EL (cell line): ENCODE data around the gene NCBP2.
"Not testable (repeated sequence)": the region's sequence is repeated elsewhere in the genome, so short reads cannot be mapped to it uniquely, and the experiment has no call there.

Source experiments
- DNase-seq: peaks from one replicate; pipeline ENCODE4 v3.0.0-alpha.2; 2016

The NCBP2 gene

DNA sequence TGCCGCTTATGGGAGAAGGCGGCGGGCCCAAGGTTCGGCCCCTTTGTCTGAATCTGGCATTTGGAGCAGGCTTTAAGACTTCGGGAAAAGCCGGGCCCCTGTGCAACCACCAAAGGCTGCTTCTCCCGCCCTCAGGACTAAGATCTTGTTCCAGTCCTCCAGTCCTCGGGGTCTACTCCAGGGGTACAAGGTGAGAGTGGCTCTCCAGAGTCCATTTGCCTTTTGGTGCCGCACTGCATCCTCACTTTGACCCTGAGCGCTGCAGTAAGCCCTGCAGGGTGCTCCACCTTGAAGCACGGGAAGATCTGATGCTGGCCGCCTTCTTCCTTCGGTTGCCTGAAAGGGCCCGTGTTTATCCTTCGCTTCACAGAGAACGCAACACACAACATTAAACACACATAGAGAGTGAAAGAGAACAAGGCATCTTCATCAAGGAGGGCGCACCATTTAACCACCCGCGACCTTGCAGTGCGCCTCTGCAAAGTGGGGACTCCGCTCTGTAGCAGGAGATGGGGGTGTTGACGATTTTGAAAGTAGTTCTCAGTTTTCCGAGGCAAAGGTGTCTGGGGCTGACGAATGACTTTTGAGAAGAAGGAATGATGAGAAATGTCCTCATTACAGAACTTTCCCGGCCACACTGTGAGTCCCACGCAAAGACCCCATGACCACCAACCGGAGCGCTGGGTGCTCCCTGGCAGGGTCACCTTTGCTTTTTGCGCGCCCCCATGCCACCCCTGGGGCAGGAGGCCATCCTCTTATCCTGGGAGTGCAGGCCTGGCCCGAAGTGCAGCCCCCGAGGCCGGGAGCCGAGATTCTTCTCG is 25.3 kb upstream of the NCBP2 start:
- no peak for DNase-seq

DNA sequence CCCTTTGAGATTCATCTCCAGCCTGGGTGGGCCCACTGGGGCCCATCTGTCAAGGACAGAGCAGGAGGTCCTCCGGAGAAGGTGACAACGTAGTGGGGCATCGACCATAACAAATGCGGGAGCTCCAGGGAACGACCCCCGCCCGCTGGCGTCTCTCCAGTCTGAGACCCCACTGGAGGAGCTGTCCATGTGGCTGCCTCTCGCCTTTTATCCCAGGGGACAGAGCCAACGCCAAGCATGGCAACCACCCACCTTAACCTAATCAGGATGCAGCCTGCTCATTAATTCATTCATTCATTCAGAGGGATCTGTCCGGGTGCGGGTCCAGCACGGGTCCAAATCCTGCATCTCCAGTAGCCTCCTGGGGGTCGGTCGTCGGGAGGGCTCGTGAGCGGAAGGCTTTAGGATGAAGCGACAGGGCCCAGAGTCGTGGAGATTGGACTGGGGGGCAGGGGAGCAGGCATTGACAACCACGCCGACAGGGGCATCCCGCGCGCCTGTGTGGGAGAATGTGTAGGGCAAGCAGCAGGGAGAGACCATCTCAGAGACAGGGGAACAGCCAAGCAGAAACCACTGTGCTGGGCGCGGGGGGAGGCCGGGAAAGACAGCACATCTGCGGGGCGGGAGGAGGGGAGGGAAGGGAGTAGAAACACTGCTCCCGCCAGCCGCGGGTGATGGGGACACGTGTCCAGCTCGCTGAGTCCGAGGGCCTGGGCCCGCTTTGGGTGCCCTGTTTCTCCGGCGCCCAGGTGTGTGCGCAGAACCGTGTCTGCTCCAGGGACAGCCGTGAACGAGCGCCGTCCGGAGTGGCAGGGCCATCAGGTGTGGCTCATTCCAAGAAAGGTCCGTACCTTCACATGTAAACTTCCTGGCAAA is 24.4 kb upstream of the NCBP2 start:
- DNase-seq = no peak

DNA sequence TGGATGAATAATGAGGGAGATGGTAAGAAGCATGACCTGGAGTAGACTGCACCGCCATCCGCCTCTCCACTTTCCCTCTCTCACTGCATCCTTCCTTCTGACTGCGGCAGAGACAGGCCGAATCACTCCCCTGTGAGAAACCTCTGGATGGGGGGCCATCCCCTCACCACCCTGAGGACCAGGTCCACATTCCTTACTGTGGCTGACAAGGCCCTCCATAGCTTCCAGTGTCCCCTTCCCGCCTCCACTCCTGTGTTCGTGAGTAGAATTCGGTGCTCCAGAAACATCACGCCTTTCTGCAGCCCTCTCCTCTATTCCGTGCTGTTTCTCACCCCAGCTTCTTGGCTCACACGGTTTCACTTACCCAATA is 23.5 kb upstream of the NCBP2 start:
- DNase-seq = no peak

DNA sequence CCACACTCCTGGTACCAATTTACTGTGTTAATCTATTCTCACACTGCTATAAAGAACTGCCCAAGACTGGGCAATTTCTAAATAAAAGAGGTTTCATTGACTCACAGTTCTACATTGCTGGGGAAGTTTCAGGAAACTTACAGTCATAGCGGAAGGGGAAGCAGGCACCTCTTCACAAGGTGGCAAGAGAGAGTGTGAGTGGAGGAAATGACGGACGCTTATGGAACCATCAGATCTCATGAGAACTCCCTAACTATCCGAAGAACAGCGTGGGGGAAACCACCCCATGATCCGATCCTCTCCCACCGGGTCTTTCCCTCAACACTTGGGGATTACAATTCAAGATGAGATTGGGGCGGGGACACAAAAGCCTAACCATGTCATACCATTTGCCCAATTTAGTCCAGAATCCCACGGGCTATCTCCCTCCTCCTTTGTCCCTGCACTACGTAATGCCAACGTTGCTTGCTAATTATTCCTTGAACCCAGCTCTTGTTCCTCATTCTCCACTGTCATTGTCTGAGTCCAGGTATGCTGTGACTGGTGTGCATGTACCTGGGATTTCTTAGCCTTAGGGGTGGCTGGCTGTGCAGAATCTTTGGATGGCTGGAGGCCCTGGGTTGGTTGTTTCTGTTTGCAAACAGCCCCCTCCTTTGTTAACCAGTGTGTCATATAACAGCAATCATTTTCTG is 22.9 kb upstream of the NCBP2 start:
- no peak for DNase-seq

DNA sequence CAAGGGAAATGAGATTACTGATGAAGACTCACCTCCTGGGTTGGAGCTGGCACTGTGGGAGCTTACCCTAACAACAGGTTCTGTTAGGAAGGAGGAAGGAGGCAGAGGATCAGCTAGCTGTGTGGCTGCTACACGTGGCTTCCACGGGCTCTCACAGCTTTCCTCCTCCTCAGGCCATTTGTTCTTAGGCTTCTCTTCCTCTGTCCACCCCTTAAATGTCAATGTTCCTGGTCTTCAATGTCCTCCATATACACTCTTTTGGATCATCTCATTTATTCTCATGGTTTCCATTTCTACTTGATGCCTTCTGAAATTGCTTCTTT is 21.3 kb upstream of the NCBP2 start:
- no peak for DNase-seq

DNA sequence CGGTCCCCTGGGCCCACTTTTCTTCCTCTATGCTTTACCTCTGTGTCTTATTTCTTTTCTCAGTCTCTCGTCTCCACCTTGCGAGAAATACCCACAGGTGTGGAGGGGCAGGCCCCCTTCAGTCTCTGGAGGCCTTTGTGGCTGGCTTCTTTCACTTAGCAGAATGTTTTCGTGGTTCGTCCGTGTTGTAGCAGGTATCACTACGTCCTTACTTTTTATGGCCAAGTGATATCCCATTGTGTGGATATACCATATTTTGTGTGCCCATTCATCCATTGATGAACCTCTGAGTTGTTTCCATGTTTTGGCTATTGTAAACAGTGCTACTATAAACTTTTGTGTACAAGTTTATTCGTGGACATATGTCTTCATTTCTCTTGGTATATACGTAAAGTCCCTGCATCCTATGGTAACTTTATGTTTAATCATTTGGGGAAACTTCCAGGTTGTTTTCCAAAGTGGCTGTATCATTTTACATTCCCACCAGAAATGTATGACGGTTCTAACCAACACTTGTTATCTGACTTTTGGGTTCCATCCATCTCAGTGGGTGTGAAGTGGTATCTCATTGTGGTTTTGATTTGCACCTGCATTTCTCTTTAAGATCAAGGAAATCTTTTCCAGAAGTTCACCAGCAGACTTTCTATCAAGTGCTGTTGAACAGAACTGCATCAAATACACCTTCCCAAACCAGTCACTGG is 20.8 kb upstream of the NCBP2 start:
- DNase-seq = no peak

DNA sequence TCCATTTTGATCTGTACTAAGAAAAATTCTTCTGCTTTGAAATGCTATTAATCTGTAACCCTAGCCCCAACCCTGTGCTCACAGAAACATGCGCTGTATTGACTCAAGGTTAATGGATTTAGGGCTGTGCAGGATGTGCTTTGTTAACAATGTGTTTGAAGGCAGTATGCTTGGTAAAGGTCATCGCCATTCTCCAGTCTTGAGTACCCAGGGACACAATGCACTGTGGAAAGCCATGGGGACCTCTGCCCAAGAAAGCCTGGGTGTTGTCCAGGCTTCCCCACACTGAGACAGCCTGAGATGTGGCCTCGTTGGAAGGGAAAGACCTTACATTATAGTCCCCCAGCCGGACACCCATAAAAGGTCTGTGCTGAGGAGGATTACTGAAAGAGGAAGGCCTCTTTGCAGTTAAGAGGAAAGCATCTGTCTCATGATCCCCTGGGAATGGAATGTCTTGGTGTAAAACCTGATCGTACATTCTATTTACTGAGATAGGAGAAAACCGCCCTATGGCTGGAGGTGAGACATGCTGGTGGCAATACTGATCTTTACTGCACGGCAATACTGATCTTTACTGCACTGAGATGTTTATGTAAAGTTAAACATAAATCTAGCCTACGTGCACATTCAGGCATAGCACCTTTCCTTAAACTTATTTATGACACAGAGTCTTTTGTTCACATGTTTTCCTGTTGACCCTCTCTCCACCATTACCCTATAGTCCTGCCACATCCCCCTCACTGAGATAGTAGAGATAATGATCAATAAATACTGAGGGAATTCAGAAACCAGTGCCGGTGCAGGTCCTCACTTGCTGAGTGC is 20.0 kb upstream of the NCBP2 start:
- no peak for DNase-seq

DNA sequence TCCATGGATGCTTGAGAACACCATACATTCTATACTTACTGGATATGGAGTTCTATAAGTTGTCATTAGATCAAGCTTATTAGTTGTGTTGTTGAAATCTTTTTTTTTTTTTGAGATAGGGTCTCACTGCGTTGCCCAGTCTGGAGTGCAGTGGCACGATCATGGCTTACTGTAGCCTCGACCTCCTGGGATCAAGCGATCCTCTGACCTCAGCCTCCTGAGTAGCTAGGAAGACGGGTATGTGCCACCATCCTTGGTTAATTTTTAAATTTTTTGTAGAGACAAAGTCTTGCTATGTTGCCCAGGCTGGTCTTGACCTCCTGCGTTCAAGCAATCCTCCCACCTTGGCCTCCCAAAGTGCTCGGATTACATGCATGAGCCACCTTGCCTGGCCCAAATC is 12.5 kb upstream of the NCBP2 start:
- DNase-seq = no peak

DNA sequence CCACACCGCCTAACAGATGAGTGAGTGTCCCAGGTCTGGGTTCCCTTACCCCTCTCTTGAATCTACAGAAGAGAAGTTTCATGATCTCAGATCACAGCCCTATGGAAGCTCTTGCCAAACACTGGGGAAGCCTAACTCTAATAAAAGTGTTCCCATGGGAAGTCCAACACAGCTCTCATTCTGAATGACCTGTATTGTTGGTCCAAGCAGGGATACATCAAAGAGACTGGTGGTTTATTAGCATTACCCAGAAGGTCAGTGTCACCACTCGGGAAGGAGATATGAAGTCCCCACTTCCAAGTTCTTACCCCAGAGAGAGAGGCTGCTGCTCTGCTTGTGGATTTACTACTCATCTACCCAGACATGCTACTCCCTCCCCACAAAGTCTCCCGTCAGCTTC is 9.0 kb upstream of the NCBP2 start:
- no peak for DNase-seq

DNA sequence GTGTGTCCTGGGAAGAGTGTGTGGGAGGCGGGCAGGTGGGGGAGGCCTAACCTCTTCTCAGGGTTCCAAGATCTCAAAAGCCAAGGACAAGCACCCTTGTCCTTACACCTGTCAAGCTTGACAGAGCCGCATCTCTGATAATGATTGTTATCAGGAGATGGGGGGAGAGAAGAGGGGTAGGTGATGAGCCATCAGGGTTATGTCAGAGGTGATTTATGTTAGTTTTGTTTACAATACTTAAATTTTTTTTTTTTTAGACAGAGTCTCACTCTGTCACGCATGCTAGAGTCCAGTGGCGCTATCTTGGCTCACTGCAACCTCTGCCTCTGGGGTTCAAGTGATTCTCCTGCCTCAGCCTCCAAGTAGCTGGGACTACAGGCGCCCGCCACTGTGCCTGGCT is 7.4 kb upstream of the NCBP2 start:
- no peak for DNase-seq

DNA sequence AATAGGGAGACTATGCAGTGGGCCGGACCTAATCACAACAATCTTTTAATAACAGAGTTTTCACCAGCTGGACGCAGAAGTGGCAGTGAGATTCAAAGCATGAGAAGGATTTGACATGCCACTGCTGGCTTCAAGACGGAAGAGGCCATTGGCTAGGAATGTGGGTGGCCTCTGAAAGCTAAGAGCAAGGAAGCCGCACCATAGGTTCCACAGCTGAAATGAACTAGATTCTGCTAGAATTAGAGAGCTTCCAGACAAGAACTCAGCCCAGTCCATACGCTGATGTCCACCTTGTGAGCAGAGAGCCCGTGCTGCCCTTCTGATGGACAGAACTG is 6.9 kb upstream of the NCBP2 start:
- DNase-seq = no peak

DNA sequence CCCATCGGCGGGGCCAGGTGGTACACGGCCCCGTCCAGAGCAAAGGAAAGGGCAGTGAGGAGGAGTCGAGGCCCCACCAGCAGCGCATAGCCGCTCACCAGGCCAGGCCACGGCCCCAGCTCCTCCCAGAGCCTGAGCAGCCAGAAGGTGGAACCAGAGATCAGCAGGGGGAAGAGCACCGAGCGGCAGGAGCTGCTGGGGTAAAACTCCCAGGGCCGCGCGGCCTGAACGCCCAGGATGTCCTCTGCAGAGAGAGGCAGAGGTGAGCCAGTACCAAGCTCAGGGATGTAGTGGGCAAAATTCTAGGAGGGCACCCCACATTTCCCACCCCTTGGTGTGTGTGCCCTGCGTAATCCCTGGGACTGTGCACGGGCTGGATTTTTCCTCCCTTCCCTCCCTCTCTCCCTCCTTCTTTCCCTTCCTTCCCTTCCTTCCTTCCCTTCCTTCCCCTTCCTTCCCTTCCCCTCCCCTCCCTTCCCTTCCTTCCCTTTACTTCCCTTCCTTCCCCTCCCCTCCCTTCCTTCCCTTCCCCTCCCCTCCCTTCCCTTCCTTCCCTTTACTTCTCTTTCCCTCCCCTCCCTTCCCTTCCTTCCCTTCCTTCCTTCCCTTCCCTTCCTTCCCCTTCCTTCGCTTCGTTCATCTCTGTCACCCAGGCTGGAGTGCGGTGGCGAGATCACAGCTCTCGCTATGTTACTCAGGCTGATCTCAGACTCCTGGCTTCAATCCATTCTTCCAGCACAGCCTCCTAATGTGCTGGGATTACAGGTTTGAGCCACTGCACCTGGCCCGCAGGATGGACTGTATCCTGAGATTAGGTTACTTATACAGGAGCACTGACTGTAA is 6.3 kb upstream of the NCBP2 start:
- DNase-seq = peak; percentile 8

DNA sequence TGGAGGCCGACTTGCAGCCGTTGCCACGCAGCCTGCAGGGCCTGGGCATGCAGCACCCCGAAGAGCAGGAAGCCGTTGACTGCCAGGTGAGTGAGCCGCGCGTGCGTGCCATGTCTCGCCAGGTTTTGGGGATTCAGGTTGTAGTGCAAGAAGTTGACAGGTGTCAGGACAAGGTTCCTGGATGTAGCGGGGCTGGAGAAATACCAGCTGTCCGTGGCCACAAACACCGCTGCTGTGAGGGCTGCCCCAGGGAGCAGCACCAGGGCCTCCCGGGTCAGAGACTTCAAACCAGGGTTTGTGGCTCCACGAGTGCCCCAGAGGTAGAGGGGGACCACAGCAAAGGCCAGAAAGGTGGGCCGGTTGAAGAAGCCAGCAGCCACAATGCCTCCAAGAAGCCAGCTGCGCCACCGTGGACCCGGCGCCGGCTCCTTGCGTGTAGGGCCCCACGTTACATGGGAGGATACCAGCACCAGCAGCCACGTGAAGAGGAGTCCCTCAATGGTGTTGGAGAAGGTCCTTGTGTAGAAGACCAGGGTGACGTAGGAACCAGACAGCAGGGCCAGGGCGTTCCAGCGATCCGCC is 5.6 kb upstream of the NCBP2 start:
- no peak for DNase-seq

DNA sequence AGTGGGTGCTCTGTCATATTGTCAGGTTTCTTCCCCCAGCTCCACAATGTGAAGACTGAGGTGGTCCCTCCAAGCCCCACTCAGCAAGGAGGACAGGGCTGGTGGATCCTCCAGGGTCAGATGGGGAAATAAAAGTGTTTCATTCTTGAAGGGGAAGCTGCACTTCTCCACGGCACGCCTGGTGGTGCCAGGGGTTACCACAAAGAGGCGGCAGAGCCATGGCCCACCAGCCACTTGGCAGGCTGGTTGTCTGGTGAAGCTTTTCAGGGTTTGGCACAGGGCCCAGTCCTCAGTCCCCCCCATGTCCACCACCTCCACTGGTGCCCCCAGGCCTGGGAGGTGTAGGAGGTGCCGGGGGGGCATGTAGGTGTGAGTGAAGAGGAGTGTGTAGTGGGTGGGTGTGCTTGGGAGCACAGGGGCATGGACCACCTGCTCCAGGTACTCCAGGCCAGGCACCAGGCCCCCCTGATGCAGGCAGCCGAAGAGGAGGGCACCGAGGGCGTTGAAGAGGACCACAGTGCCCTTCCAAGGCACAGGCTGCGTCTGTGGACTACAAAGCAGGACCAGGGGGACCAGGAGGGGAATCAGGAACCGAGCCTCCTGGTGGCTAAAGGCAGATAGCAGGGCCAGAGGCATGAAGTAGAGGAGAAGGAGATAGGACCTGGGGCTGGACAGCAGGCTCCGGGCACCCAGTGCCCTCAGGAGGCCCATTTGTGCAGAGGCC is 5.0 kb upstream of the NCBP2 start:
- DNase-seq = no peak

DNA sequence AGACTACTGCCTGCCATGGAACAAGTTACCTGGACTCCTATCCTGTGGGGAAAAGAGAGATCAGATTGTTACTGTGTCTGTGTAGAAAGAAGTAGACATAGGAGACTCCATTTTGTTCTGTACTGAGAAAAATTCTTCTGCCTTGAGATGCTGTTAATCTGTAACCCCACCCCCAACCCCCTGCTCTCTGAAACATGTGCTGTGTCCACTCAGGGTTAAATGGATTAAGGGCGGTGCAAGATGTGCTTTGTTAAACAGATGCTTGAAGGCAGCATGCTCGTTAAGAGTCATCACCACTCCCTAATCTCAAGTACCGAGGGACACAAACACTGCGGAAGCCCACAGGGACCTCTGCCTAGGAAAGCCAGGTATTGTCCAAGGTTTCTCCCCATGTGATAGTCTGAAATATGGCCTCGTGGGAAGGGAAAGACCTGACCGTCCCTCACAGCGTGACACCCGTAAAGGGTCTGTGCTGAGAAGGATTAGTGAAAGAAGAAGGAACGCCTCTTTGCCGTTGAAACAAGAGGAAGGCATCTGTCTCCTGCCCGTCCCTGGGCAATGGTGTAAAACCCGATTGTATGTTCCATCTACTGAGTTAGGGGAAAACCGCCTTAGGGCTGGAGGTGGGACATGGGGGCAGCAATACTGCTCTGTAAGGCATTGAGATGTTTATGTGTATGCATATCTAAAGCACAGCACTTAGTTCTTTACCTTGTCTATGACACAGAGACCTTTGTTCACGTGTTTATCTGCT is 1.9 kb upstream of the NCBP2 start:
- not testable (repeated sequence) for DNase-seq

DNA sequence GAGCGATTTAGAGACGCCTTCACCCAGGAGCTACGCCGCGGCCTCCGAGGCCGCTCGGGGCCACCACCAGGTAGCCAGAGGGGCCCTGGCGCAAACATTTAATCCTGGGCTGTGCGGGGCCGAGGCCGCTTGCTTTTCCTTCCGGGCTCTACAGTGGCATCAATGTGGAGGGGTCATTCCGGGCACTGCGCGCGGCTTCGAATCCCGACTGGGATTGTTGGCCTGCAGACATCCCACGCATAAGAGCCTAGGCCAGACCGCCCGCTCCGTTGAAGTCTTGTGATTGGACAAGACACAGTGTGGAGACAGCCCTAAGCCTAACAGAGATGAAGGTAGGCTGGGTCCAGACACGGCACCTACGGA is 568 bp upstream of the NCBP2 start:
- DNase-seq = no peak

DNA sequence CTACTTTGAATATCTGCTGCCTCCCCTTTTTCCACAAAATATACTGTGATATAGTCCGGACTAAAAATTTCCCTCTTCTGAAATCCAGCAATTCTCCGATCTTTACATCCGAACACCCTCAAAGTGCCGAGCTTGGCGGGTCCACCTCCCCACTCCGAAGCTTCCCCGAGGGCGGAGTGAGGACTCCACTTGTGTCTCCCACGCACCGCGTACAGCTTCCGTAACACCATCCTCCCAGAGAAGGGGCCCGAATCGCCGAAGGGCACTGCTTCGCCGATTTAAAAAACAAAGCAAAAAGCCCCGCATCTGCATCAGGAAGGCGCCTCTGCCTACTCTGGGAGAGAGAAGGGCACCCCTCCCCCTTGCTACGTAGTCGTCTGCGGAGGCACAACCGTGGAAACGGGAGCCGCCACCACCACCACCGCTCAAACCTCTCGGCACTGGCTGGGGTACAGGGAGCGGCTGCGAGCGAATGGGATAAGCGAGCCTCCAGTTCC is 551 bp downstream of the NCBP2 start:
- peak; percentile 58 for DNase-seq

DNA sequence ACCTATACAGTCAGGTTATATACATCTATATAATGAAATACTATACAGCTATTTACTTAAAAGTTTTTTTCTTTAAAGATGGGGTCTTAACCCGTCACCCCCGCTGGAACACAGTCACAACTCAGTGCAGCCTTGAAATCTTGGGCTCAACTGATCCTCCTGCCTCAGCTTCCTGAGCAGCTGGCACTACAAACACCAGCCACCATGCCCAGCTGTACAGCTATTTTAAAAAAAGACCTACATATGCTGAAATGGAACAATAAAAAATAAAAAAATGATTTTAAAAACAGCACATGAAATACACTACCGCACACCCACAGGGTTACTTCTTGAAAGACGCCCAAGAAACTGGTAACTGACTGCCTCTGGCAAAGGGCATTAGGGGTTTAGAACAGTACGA is 3.8 kb downstream of the NCBP2 start:
- no peak for DNase-seq

DNA sequence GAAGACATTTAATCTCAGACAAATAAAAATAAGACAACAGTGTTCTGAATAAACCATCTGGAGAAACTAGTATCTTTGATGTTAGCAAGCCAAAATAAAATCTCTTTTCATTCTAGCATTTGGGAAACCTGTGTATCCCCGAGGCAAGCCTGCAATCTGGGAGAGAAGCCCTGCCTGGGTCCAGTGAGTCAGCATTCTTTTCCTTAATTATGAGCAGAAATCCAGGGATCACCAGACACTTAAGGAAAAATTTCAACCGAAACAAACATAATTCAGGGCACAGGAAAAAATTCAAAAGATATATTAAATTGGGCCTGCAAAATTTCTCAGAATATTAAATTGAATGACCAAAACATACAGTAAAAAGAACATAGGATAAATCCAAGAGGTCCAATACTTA is 4.2 kb downstream of the NCBP2 start:
- DNase-seq = peak; percentile 20

DNA sequence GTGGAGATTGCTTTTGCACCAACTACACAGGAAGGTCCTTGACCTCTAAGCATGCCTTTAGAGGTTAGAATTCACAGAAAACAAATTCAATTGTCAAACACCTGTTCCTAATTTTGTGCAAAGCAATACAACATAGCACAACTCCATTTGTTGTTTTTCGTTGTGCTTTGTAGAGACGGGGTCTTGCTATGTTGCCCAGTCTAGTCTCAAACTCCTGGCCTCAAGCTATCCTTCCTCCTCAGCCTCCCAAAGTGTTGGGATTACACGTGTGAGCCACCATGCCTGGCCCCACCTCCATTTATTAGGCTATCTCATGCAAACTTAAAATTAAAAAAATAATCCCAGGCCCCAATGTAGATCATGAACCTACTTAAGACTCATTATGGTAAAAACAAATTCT is 6.0 kb downstream of the NCBP2 start:
- DNase-seq = no peak
